H4 (cell line): ENCODE data around the gene POLR3K. TPM values are rescaled to one million over a fixed set of nuclear protein-coding genes. Genes with fewer than 3 reads are reported as not detected.
A peak's percentile ranks its signal among the peaks of the same experiment; 100 is the strongest.

Experiments
- DNase-seq: peaks from one replicate; pipeline ENCODE4 v3.0.0-alpha.2; 2015; ENCODE audit warnings: low spot score
- total RNA-seq: library from RNA; depleted of rRNA; stranded (reverse); fragments of >200 nt; shearing (Covaris generic); gene quantifications from 2 replicates; pipeline ENCODE4 v1.2.3, GENCODE V29; 2014; rRNA removed

POLR3K gene
- total RNA-seq, result 8.3 and 12.5 TPM in 2 replicates

DNA sequence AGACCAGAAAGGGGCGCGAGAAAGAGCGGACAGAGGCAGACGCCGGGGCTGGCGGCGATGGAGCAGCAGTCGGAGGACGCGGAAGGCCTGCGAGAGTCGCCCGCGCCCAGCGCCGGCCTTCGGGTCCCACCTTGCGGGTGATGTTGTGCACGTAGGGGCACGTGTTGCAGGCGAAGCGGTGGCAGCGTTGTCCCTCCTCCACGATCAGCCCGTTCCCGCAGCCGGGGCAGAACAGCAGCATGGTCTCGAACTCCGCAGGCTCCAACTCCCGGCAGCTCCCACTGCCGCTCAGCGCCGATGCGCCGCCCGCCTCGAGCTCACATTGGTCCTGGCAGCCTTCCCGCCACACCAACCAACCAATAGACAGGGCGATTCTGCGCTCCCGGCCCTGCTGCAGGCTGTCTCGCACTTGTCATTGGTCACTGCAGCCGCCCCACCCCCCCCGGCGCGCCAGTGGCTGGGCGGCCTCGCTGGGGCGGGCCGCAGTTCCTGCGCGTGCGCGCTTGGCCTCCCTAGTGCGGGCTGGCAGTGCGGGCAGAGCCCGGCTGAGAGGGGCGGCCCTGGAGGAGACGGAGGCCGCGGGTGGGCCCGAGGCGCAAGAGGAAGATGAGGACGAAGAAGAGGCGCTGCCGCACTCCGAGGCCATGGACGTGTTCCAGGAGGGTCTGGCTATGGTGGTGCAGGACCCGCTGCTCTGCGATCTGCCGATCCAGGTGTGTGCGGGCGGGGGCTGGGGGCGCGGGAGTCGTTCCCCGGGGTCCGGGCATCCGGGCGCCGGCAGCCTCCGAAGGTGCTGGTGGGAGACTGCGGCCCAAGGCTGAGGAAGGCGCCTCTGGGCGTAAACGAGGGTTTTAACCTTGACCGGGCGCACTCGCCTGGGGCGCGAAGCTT lies at the start of gene POLR3K, which contains the start of gene SNRNP25:
Gene POLR3K (minus strand): TSS at position 263 of the 891 bp plus-strand sequence. CDS start 22 bp downstream, at position 241.
Gene SNRNP25 (plus strand): TSS at position 483 of the 891 bp plus-strand sequence. CDS start 189 bp downstream, at position 672.
- DNase-seq, result peak; percentile 97

DNA sequence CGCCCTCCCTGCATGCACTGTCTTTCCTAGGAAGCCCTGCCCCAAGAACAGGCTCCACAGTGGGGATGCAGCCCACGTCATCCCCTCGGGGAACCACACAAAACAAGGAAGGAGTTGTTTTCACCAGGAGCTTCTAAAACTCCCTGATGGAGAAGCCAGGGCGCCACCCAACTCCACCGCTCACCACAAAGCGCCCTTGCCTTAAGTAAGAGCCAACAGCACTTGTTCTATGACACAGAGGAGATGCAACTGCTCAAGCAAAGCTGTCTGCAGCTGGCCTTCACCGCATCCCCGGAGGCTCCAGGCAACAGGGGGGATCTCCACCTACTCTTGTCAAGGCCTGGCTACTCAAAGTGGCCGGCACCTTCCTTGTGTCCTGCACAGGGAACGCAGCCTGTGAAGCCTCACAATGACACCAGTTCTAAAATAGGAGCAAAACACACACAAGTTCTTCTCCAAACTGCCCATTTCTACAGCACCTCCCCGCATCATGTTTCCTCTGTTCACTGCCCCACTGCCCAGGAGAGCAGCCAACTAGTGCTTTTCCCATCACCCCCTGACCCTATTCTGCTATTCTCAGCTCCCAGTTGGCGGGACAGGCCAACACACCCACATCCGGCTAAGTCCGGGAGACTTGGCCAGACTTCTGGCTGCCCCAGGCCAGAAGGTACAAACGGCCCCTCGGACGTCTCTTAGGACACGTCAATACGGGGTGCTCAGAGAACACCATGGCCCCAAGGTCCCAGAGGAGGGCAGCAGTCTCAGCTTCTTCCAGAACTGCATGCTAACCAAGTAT lies 48.9 kb upstream of the POLR3K start:
- no peak for DNase-seq

DNA sequence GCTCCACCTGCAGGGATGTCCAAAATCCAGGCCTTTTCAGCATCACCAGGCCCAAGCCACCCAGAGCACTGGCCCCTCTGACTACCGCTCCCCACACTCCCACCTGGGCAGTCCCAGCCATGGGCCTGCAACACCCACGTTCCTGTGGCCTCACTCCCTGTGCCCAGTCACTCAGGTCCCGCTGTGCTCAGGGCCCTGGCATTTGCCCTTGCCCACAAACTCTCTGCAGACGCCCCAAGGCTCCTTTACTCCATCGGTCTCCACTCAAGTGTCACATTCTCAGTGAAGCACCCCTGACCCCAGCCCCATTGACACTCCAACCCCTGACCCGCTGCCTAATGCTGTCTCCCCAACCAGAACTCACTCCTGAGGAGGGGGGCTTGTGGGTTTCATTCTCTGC lies 48.2 kb upstream of the POLR3K start:
- no peak for DNase-seq

DNA sequence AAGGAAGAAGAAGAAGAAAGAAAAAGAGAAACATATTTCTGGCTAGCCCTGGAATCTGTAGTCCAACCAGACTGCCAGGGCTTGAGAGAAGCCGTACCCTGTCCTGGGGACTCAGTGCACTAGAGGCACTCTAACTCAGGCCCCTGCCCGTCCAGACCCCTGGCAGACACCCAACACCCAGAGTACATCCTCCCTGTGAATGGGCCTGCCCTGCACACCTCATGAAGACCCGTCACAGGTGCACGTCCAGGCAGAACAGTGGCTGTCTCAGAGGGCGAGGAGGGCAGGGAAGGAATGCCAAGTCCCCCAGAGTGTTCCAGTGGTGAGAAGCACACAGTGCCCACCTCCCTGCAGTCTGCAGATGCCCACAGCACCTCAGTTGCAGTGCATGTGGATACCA lies 47.6 kb upstream of the POLR3K start:
- no peak for DNase-seq

DNA sequence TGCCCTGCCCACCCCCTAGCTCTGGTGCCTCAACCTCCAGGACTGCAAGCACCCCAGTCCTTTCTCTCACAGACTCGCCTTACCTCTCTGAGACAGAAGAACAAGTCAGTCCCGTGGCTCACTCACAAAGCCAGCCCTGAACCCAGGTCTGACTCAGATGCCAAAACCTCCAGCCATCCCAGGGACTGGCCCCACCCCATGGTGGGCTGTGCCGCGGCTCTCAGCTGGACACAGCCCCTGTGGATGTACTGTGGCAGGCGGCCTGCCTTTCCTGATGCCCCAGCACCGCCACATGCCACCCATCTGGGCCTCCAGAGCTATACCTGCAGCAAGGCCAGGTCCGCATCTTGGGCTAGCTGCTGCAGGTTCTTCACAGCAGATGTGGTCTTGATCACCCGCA lies 44.4 kb upstream of the POLR3K start:
- DNase-seq, result no peak

DNA sequence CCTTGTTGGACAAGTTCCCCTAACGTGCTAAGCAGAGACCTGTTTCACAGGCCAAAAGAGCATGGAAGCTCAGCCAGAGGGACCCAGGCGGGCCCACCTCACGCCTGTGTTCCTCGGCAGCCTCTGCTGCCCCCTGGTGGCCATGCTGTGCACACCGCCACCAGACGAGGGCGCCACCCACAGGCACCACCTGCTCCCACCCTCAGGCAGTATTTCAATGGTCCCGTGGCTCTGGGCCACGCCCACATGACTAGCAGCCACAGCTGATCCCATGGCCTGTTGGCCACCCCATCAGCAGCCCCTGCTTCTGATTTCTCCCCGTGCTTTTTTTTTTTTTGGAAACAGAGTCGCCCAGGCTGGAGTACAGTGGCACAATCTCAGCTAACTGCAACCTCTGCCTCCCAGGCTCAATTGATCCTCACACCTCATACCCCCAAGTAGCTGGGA lies 43.5 kb upstream of the POLR3K start:
- peak; percentile 84 for DNase-seq

DNA sequence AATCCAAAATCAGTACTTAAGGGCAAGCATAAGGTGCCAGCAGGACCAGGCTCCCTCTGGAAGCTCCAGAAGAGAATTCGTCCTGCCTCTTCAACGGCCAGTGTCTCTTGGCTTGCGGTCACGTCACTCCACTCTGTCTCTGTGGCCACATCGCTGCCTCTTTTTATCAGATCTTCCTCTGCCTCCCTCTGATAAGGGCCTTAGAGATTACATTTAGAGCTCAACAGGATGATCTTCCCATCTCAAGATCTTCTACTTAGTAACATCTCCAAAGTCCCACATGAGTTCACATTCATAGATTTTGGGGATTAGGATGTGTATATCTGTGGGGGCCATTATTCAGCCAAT lies 41.5 kb upstream of the POLR3K start:
- DNase-seq, result no peak

DNA sequence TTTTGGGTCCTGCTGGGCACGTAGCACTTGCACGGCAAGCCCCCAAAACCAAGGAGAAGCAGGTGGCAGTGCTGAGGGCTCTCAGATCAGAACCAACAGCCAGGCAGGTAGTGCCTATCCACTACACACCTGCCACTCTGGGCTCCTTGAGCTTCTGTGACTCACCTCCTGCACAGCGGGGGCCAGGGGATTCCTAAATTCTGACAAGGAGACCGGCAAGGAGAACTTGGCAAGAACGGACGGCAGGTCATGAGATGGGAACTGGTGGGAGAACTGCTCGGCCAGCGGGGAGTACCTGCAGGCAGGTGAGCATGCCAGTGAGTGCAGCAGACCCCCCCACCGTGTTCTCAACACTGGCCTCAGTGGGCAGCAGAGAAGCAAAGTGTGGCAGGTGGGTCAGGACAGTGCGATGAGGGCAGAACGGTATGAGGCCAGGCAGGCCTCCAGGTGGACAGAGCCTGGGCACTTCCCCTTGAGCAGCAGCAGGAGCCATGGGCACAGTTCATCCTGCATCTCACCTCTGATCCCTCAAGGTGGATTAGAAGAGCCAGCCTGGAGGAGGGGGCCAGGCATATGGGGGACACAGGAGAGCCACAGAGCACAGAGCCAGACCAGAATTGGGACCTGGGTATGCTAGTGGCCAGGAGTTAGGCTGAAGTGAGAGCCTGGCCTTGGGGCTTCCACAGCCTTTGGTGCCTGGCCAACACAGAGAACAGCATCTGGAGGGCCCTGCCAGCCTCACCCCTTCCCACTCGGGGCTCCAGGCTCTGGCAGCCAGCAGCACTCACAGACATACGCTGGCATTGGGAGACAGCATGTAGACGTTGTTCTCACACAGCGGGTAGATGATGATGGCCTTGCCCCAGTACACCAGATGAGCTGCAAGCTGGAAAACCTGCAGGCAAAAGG lies 39.3 kb upstream of the POLR3K start:
- no peak for DNase-seq

DNA sequence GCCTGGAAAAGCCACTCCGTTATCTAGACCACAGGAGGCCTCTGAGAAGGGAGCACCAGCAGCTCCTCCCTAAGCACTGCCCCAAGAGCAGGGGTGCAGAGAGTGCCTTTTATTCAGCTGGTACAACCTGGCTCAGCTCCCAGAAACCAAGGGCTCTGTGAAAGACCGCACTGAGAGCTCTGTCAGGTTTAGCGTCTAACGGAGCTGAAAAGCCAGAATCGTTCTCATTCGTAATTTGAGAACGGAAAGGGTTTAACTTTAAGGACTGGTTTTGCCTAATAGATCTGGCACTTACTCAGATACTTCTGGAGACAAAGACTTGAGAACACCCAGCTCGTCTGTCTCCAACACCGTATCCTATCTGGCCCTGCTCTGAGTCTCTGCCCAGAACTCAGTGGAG lies 38.1 kb upstream of the POLR3K start:
- no peak for DNase-seq

DNA sequence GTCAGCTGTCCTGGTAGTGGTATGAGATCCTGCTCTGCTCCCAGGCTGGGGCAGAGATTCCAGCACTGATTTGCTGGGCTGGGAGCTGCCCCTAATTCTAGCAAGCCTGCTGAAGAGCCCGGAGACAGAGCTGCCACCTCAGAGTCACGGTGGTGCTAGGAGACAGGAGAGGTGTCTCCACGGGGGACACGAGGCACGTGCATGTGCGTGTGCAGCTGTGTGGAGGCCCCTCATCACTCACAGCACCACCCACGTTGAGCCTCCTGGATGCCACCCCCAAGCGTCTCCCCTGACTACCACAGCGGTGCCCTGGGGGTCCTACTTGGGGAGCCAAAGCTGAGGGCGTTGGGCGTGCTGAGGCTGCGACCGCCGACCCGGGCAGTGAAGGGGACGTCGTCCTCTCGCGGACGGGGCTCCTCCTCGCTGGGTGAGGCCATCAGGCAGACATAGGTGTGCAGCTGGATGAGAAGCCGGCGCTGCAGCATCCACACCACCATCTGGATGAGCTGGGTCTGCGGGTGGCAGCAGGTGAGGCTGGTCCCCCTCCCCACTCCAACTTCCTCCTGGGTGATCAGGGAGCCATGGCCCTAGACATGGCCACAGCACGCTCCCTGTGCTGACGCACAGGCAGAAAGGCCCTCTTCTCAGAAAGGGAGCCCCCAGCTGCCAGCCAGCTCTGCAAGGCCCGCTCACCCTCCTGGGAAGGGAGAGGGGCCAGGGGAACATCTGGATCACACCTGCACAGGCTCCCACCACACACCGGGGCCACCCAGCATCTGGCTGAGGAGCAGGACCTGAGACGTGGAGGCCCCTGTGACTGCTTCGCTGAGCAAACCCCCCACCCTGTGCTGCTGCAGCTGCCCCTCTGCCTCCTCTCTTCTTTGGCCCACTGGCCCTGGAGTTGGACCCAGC lies 36.2 kb upstream of the POLR3K start:
- DNase-seq, result no peak

DNA sequence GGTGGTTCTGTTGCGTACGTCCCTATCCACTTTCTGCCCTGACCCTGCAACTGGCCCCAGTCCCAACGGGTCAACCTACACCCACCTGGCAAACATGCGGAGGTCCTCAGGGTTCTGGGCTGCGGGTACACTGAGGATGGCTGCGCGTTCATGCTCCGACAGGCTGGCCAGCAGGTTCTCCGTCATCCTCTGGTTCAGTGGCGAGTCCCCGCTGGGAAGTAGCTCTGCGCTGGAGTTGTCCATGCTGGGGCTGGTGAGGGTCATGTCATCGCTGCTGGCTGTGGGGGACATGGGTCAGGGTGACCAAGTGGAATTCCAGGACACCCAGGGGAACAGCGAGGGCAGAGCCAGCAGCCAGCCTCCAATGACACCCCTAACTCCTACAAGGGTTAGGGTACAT lies 35.2 kb upstream of the POLR3K start:
- DNase-seq, result no peak

DNA sequence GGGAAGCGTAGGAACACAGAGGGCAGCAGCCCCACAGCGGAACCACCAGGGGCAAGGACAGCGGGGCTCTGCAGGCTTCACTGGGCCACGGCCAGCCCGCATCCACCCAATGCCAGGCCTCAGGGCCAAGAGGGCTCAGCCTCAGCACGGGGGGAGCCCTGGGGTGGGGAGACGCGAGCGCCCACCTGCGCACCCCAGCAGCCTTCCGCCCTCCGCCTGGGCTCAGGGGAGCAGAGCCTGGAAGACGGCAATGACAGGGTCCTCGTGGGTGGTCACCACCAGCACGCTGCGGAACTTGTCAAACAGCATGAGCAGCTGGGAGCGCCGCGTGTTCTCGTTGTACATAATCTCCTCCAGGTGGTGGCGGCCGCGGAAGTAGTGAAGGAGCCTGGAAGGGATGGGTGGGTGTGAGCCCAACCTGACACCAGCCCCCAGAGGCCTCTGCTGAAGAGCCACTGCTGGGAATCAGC lies 33.1 kb upstream of the POLR3K start:
- no peak for DNase-seq

DNA sequence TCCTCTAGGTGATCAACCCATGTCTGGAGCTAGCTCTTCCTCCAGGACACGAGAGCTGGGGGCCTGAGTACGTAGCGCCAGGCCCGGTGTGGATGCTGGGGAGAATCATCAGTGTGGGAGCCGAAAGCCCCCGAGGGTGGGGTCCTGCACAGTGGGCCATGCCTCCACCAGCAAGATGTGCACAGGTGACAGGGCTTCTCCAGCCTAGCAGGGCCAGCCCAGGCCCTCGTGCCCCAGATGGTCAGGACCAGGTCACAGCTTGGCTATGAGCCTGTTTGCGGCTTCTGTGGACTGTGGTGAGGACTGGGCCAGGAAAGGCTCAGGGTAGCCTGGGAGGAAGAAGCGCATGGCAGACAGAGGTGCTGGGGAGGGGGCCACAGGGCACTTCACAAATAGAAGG lies 32.5 kb upstream of the POLR3K start:
- DNase-seq, result no peak

DNA sequence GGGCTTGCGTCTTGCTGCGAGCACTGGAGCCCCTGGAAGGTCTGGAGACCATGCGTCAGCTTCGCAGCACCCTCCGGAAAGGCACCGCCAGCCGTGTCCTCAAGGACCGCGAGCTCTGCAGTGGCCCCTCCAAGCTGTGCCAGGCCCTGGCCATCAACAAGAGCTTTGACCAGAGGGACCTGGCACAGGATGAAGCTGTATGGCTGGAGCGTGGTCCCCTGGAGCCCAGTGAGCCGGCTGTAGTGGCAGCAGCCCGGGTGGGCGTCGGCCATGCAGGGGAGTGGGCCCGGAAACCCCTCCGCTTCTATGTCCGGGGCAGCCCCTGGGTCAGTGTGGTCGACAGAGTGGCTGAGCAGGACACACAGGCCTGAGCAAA lies 32.0 kb upstream of the POLR3K start:
- DNase-seq, result no peak

DNA sequence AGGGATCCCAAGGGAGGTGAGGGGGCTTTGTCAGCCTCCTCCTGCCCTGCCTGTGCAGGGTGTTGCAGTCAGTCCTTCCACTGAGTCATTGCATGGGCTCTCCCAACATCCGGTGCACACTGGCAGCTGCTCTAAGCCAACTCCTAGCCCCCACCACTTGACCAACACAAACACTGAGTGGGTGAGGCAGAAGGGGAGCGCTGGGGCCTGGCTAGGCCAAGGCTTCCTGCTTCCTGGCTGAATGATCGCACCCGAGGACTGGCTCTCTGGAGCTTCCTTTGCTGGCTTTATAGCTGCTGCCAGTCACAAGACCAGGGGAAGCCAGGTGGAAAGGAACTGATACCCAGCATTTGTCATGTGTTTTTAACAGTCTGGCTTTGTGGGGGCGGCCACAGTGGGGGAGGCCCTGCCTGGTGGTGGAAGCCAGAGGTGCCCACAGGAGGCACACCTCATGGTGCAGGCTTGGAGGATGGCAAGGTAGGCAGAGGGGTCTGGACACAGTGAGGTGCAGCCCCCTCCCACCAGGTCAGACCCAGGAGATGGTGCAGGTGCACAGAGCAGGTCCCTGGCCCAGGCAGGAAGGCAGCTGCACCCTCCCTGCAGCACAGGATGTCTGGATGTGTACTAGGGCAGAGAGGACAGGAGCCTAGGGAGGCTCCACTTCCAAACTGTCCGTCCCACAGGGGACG lies 31.5 kb upstream of the POLR3K start:
- peak; percentile 78 for DNase-seq

DNA sequence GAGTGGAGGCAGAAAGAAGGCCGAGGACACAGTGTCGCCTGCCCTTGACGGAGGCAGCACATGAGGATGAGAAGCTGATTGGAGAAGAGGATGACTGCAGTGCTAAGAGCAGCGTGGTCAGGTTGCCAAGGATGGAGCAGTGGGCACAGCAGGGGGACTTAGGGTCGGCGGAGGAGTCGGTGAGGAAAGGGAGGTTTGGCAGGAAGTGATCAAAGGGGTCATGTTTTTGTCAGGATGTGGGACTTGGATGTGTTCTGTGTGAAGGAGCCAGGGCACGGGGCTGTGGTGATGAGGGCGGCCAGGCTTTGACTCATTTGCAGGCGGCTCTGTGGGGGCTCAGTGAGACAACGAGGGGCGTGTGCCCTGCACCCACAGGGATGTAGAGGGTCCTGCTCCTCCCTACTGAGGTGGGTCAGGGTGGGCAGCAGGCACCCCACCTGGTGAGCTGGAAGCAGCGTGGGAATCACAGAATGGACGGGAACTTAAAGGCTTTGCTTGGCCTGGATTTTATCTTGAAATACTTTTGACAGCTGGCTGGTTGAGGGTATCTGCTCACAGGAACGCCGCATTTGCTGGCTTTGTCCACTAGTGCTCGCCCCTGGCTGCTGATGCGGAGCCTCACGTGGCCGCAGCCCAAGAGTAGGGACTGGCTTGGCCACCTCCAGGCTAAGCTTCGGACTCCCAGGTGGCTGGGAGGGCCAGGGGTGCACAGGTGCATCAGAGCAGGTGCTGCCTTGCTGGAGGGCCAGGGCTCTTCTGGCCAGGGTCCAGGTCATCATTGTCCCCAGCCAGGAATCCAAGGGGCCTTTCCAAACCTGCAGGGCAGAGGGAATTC lies 30.6 kb upstream of the POLR3K start:
- DNase-seq, result no peak

DNA sequence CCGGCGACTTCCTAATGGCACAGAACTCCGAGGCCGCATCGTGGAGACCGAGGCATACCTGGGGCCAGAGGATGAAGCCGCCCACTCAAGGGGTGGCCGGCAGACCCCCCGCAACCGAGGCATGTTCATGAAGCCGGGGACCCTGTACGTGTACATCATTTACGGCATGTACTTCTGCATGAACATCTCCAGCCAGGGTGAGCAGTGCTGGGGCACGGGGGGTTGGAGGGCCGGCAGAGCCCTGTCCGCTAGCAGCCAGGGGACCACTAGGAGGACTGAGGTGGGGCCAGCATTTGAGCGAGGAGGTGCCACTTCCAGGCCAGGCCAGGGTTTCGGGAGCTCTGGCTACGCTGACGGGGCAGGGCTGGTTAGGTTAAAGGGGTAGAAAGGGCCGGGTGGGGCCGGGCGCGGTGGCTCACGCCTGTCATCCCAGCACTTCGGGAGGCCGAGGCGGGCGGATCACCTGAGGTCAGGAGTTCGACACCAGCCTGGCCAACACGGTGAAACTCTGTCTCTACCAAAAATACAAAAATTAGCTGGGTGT lies 29.7 kb upstream of the POLR3K start:
- DNase-seq, result no peak

DNA sequence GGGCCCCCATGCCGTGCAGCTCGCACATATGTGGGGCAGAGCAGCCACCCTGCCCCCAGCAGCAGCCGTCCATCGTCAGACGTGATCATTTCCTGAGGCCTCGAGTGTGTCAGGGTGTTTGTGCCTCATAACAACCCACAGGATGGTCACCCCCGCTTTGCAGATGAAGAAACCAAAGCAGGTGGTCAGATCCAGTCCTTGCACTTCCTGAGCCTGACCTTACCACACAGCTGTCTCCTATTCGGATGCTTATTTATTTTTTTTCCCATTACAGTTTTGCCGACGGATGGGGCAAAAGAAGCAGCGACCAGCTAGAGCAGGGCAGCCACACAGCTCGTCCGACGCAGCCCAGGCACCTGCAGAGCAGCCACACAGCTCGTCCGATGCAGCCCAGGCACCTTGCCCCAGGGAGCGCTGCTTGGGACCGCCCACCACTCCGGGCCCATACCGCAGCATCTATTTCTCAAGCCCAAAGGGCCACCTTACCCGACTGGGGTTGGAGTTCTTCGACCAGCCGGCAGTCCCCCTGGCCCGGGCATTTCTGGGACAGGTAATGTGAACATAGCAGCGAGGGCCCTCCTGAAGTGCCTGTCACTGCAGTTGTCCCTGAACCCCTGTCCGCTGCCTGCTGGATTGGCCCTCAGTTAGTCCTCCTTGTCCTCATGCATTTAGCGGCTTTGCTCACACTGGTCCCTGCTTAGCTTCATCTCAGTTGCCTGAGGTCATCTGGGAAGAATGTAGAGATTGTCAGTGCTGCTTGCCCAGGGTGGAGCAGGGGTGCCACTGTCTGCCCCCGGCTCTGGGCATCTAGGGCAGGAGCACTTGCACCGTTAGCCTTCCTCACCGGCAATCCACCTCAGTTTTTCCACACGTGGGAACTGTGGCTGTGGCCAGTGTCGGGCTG lies 26.0 kb upstream of the POLR3K start:
- no peak for DNase-seq
